ENCODE results near the gene ATP2A3.

- no peak for TF ChIP-seq L3MBTL2 (conservative IDR thresholded peaks at IDR 0.05)
- TF ChIP-seq CTBP1 (IDR thresholded peaks at IDR 0.05; ENCODE audit: borderline replicate concordance): no peak
- TF ChIP-seq LEF1 (IDR thresholded peaks at IDR 0.05; ENCODE audit: borderline replicate concordance): no peak
- TF ChIP-seq NFRKB (IDR thresholded peaks at IDR 0.05): no peak
Observed at GRCh38 chr17:3894188-3894587, 70.0 kb downstream of the ATP2A3 start.

Measured in HEK293T (cell line).